ENCODE measurements around the gene MSH3.
"Not testable (repeated sequence)": the region's sequence is repeated elsewhere in the genome, so short reads cannot be mapped to it uniquely, and the experiment has no call there.

Gene MSH3

GRCh38 chr5:80759866-80760577 lies 105.6 kb downstream of the MSH3 start:
- no peak for DNase-seq

DNA sequence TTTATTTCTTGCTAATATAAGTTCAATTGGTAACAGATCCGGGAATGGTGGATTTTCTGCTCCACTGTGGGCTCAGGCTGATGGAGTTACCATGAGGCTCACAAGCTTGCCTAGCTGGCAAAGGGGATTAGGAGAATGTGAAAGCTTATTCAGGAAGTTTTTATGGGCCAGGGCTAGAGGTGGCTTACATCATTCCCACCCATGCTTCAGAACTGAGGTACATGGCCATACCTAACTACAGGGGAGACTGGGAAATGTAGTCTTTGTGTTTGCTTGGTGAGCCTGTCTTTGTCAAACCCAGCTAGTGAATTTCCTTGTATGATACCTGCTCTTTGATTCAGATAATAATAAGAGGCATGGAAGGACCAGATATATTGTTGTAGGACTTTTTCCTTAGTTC lies 106.2 kb downstream of the MSH3 start:
- DNase-seq, result no peak

DNA sequence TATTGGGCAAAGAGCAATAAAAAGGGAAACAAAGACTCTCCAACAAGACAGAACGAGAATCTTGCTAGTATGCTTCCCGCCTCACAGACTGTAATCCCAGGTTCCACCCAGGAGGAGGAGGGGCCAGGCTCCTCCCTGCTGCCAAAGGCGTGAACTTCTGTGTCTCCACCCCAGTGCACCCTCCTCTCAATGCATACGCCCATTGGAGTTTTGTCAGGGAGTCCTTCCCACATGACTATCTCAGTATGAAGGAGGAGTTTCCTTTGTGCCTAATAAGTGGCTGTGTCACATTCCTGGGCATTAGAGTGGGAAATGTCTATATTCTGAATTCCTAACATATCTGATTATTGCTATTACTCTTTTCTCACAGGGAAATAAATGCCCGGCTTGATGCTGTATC lies 106.7 kb downstream of the MSH3 start:
- DNase-seq, result no peak

DNA sequence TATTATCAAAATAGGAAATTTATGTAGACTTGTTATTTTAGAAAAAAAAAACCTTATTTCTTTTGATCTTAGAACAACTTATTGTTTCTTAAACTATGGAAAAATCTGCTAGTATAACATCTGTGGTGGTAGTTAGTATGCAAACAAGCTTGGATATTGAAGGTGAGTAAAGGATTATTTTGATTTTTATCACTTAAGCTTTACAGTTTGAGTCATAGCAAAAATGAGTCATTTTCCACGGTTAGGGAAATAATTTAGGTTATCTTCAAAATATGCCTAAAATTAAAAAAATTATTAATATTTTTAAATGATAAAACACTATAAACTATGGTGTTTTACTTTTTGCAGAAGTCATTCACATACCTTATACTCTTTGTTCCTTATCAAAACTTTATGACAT lies 107.5 kb downstream of the MSH3 start:
- DNase-seq, result no peak

GRCh38 chr5:80762573-80762972 lies 108.1 kb downstream of the MSH3 start:
- no peak for DNase-seq

- no peak for DNase-seq
Measured at GRCh38 chr5:80763211-80763610, 108.8 kb downstream of the MSH3 start.

DNA sequence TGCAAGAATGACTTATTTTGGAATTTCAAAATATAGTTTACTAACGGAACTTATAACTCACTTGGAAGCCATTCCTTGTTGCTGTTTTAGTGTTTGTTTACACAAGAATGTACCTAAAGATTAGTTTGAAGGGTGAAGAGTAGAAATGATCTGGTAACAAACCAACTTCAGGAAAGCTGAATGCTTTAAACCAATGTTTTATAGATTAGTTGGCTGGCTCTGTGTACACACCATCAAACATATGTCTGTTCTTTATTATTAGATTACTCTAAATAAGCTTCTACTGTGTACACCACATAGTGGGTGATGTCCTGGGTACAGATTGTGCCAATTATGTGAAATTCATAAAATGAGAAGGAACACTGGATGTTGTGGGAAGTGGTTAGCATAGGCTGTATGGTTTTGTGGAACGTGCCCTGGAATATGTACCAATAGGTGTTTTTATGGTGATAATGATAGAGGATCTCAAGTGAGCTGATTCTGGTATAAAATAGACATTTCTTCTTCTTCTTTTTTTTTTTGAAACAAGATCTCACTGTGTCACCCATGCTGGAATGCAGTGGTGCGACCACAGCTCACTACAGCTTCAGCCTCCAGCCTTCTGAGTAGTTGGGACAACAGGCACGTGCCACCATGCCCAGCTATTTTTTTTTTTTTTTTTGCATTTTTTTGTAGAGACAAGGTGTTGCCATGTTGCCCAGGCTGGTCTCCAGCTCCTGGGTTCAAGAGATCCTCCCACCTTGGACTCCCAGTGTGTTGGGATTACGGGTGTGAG lies 109.6 kb downstream of the MSH3 start:
- DNase-seq, result no peak

- DNase-seq, result no peak
Measured at GRCh38 chr5:80764786-80765185, 110.3 kb downstream of the MSH3 start.

DNA sequence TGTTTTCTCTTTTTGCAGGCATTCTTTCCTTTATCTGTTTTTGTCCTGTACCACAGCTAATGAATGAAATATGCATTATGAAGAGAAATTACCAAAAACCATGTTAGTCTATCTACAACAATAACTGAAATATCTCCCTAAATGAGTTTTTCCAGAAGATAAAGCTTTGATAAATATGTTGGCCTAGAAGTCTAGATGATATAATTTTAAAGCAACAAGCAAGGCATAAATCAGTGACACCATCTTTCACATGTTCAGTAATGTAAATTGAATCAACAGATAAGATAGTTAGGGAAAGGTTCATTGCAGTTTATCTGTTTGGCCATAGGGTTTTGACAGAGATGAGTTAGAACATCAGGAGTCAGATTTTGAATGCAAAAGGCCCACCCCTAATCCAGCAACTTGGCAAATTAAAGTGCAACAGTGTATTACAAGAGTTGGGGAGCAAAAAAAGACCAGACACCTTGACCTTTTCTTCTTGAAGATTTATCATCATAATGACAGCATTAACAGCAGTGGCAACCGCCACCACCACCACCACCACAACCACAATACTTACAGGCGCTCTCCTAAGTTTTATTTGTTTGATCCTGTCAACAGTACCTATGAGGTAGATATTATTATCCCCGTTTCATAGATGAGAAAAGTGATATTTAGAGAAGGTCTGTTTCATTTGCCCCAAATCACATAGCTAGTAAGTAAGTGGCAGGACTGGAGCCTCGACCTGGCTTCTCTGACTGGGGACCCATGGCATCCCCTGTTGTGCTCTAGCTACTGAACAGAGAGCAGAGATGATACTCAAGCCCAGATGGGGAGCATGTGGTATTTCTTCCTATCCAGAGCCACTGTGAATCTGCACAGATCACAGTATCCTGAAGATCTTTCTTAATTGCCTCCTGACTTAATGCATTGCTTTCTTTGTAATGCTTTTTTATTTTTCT lies 123.2 kb downstream of the MSH3 start:
- DNase-seq, result no peak

DNA sequence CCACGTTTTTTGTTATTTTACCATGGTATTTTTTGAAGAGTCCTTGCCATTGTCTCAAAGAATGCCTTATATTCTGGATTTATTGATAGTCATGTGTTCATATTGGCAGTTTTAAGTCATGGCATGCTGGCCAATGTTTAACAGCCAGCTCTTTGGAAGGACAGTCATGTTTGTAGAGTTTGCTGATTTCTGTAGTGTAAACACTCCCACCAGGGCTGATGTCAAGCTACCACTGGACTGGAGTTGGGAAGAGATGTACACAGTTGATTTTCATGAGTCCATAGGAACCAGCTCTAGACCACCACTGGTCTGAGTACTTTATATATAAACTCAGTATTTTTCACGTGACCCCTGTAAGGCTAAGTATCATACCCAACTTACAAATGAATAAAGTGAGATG lies 125.6 kb downstream of the MSH3 start:
- no peak for DNase-seq

- no peak for DNase-seq
Measured at GRCh38 chr5:80780761-80781285, 126.4 kb downstream of the MSH3 start.

GRCh38 chr5:80781356-80781755 lies 126.9 kb downstream of the MSH3 start:
- no peak for DNase-seq

DNA sequence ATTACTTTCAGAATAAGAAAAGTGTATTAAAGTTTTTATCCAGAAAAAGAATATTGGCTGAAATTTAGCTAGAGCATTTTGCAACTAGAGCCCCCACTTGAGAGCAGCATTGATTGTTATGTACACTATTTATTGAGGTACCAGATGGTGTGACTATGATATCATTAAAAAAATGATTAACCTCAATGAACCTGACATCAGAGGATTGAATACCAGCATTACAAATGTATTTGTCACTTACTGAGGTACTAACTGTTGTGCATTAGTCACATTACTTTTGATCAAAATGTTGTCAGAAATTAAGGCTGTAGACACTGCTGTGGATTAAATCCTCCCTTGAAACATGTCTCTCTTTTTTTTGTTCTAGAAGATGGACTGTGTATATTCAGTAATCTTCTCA lies 128.2 kb downstream of the MSH3 start:
- DNase-seq, result no peak

DNA sequence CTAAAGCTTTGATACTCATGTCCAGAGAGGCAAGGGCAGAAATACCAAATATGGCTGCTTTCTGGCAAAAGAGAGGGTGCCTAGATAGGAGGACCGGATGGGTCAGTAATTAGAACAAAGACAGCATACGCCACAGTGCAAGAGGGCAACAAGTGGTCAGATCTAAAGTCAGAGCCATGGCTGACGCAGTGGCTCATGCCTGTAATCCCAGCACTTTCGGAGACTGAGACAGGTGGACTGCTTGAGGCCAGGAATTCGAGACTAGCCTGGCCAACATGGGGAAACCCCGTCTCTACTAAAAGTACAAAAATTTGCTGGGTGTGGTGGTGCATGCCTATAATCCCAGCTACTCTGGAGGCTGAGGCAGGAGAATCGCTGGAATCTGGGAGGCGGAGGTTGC lies 129.3 kb downstream of the MSH3 start:
- not testable (repeated sequence) for DNase-seq

- DNase-seq, result no peak
Measured at GRCh38 chr5:80784451-80784850, 130.0 kb downstream of the MSH3 start.

- DNase-seq, result not testable (repeated sequence)
Measured at GRCh38 chr5:80789319-80790016, 135.0 kb downstream of the MSH3 start.

DNA sequence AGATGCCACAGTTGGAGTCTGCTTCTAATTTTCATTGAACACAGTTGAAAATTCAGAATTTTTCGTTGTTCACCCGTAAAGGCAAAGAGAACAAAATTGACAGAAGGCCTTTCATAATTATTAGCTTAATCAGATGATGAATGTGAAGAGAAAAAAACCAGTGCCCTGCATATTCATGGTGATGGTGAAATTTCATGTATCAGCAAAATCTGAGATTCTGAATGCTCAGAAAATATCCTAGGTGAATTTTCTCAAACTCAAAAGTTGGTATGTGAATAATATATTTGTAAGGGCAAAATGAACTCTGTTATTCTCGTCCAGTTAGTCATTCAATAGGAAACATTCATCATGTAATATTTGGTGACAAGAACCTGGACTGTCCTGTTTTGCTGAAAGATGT lies 136.2 kb downstream of the MSH3 start:
- no peak for DNase-seq

DNA sequence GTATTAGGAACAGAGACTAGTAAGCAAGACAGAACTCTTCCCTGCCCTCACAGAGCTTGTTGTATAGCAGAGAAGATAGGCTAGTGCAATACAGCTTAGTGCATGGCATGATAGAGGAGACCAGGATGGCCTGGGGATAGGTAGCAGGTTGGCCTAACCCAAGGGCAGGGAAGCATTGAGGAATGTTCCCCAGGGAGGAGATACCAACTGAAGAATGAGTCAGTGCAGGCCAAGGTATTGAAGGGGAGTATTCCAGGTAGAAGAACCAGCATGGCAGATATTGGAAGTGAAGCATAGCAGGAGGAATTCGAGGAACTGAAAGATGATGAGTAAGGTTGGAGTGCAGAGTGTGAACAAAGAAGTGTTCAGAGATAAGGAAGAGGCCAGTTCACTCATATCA lies 138.9 kb downstream of the MSH3 start:
- DNase-seq, result no peak

GRCh38 chr5:80796846-80797245 lies 142.4 kb downstream of the MSH3 start:
- DNase-seq, result no peak

- no peak for DNase-seq
Measured at GRCh38 chr5:80797428-80798024, 143.1 kb downstream of the MSH3 start.

DNA sequence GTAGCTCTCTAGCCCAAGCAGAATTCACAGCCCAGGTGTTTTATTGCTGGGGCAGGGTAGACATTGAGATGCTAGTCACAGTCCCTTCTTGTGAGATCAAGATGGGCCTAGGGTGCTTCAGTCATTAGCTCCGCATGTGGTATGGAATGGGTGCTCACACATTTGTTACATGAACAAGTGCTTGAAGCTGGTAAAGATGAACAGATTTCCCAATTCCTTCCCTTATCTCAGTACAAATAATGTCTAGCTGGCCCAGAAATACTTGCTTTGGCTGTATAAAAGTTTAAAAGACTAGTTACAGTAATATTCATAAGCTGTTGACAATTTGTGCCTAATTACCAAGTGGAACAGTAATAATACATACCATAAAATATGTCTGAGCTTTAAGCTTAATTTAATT lies 143.7 kb downstream of the MSH3 start:
- no peak for DNase-seq

GRCh38 chr5:80798633-80799032 lies 144.2 kb downstream of the MSH3 start:
- DNase-seq, result no peak

All from right forelimb (tissue), 1 donor.